ENCODE data around the gene ADO.

GRCh38 chr10:62816076-62816330 is 11.5 kb downstream of the ADO start:
- TF ChIP-seq RFX5 (IDR thresholded peaks at IDR 0.05; ENCODE audit: low read length) (no peak), FOXM1 (IDR thresholded peaks at IDR 0.05; ENCODE audit: low read depth) (no peak), CTCF (IDR thresholded peaks at IDR 0.05) (no peak), YY1 (IDR thresholded peaks at IDR 0.05; ENCODE audit: low read depth) (no peak), REST (IDR thresholded peaks at IDR 0.05; ENCODE audit: low read depth, low read length) (no peak), EP300 (IDR thresholded peaks at IDR 0.05; ENCODE audit: borderline replicate concordance in 1 of 2, low read depth in 1 of 2, low read length in 1 of 2) (no peak), MXI1 (IDR thresholded peaks at IDR 0.05; ENCODE audit: low read depth, low read length) (no peak), MAX (IDR thresholded peaks at IDR 0.05; ENCODE audit: low read depth) (no peak), ZBTB33 (IDR thresholded peaks at IDR 0.05; ENCODE audit: borderline replicate concordance, low read depth) (no peak), GATA2 (CRISPR knock-in tag; IDR thresholded peaks at IDR 0.05) (no peak), TCF12 (IDR thresholded peaks at IDR 0.05) (no peak), RCOR1 (IDR thresholded peaks at IDR 0.05; ENCODE audit: low read length) (no peak), NFIC (IDR thresholded peaks at IDR 0.05; ENCODE audit: borderline replicate concordance) (no peak)

Data from SK-N-SH (cell line).